ENCODE results near the gene MT1E.
"Not testable (repeated sequence)": the region's sequence is repeated elsewhere in the genome, so short reads cannot be mapped to it uniquely, and the experiment has no call there.

MT1E gene

DNA sequence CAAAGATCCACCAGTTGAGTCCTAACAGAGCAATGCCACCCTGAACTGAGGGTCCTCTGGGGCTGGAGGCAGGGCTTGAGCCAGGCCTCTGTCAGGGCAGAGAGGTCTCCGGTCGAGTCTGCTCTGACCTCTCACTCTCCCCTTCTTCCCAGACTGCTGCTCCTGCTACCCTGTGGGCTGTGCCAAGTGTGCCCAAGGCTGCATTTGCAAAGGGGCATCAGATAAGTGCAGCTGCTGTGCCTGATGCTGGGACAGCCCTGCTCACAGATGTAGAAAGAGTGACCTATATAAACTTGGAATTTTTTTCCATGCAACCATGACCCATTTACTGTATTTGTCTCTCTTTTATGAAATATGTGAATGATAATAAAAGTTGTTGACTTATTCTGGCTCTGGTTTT, 23.7 kb downstream of the MT1E start:
- DNase-seq: no peak

GRCh38 chr16:56649820-56650219, 24.2 kb downstream of the MT1E start:
- DNase-seq: no peak

DNA sequence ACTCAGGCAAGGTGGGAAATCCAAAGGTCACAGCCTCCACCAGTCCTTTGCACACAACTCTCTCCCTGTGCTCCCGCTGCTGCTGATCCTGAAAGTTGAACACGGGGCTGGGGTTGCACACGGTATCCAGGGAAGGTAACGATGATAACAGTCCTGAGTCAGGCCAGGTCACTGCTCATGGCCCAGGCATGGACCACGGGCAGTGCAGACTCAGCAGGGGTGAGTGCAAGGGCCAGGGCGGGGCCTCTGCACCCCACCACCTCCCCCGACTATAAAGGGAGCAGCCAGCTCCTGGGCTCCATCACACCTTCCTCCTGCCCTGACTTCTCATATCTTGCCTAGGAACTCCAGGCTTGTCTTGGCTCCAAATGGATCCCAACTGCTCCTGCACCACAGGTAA, 26.0 kb downstream of the MT1E start, which contains the start of gene MT1B:
MT1B (plus strand) TSS at position 301 of the 400 bp plus-strand sequence; CDS start at position 369, 68 bp downstream.
- DNase-seq: no peak

GRCh38 chr16:56652600-56652999, 27.0 kb downstream of the MT1E start:
- no peak for DNase-seq

GRCh38 chr16:56653218-56653617, 27.6 kb downstream of the MT1E start:
- no peak for DNase-seq

GRCh38 chr16:56657555-56658326, 32.2 kb downstream of the MT1E start, which contains the start of gene MT1F:
TSS of gene MT1F (plus strand) at chr16:56657959. CDS start at chr16:56658059, 100 bp downstream.
- DNase-seq: peak; percentile 28

GRCh38 chr16:56658327-56658875, 32.8 kb downstream of the MT1E start:
- DNase-seq: no peak

GRCh38 chr16:56662357-56663354, 37.1 kb downstream of the MT1E start:
- DNase-seq: no peak

GRCh38 chr16:56664506-56664905, 38.9 kb downstream of the MT1E start:
- DNase-seq: no peak

GRCh38 chr16:56665286-56666261, 40.0 kb downstream of the MT1E start:
- DNase-seq: not testable (repeated sequence)

GRCh38 chr16:56667581-56668571, 42.3 kb downstream of the MT1E start, which contains the start of gene MT1G:
TSS of gene MT1G (minus strand) at chr16:56668065. CDS start at chr16:56667993, 72 bp downstream.
- no peak for DNase-seq

- DNase-seq: no peak
Observed at GRCh38 chr16:56669005-56669839, 43.6 kb downstream of the MT1E start, which contains the start of gene MT1H. TSS of gene MT1H (plus strand) at chr16:56669814. CDS start at chr16:56669885, 71 bp downstream.

- no peak for DNase-seq
Observed at GRCh38 chr16:56669840-56670619, 44.4 kb downstream of the MT1E start.

DNA sequence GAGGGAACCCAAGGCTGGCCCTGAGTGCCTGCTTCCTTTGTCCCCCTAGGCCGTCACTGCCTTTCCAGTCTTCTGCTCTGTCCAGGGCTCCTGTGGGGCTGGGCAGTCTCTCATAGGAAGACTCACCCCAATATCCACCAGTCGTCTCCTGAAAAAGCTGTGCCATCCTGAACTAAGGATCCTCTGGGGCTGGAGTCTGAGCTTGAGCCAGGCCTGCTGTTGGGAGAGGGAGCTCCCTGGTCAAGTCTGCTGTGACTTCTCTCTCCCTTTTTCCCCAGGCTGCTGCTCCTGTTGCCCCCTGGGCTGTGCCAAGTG, 45.0 kb downstream of the MT1E start:
- DNase-seq: no peak

GRCh38 chr16:56671691-56672090, 46.1 kb downstream of the MT1E start:
- not testable (repeated sequence) for DNase-seq

DNA sequence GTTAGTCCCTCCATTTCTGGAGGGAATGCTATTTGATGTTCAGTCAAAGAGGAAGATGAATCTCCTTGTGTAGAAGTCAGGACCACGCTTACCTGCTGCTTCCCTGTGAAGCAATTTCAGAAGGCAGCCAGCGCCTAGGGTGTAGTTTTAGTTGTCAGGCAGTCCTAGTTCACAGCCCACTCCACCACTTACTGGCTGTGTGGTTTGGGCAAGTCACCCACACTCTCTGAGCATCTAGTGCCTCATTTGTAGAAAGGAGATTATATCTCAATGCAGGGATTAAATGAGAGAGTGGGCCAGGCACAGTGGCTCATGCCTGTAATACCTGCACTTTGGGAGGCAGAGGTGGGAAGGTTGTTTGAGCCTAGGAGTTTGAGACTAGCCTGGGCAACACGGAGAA, 46.6 kb downstream of the MT1E start:
- DNase-seq: not testable (repeated sequence)

GRCh38 chr16:56672761-56673536, 47.4 kb downstream of the MT1E start:
- DNase-seq: no peak

- DNase-seq: no peak
Observed at GRCh38 chr16:56673921-56674320, 48.3 kb downstream of the MT1E start.
